Activated gamma-delta T cell treated with anti-CD3 and anti-CD28 coated beads, Interleukin-2, amount 50 U/mL, for 16 hours (primary cell): ENCODE results near the gene MGLL.

Source experiments
- DNase-seq: peaks from one replicate; pipeline ENCODE4 v3.0.0-alpha.2; 2020; ENCODE audit warnings: low read depth

Gene MGLL

DNA sequence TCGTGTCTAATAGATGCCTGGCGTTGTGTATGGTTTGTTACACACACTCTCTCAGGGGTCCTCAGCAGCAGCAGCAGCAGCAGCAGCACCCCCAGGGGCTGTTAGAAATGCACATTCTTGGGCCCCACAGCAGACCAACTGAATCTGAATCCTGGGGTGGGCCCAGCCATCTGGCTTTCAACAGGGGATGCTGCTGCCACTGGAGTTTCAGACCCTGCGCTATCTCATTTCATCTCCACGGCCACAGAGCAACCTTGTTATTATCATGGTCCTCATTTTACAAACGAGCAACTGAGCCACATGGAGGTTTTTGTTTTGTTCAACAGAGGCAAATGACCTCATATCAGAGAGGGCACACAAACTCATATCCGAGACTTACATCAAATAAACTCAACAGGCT lies 47.7 kb downstream of the MGLL start:
- no peak for DNase-seq

DNA sequence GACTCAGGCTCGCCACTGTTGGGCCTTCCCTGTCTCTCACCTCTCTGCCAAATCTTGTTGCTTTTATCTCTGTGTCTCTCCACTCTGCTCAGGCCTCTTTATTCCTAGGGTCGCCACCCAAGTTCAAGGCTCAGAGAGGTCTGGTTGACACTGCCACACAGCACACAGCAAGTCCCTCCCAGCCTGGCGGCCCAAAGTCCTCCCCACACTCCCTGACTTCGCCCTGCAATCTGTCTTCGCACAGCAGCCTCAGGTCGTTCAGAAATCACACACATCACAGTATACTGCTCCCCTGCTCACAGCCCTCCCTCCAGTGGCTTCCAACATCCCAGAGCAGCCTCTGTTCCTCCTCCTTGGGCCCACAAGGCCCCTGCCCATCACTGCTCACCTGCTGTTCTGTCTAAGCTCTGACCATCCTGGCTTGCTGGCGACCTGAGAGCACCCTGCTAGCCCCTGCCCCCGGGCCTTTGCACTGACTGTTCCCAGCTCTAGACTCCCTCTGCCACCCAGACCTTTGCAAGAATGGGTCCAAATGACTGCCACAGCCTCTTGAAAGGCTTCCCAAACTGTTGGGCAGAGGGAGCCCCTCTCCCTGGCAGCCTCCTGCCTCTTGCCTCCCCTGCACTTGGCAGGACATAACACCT lies 48.4 kb downstream of the MGLL start:
- DNase-seq, result no peak

DNA sequence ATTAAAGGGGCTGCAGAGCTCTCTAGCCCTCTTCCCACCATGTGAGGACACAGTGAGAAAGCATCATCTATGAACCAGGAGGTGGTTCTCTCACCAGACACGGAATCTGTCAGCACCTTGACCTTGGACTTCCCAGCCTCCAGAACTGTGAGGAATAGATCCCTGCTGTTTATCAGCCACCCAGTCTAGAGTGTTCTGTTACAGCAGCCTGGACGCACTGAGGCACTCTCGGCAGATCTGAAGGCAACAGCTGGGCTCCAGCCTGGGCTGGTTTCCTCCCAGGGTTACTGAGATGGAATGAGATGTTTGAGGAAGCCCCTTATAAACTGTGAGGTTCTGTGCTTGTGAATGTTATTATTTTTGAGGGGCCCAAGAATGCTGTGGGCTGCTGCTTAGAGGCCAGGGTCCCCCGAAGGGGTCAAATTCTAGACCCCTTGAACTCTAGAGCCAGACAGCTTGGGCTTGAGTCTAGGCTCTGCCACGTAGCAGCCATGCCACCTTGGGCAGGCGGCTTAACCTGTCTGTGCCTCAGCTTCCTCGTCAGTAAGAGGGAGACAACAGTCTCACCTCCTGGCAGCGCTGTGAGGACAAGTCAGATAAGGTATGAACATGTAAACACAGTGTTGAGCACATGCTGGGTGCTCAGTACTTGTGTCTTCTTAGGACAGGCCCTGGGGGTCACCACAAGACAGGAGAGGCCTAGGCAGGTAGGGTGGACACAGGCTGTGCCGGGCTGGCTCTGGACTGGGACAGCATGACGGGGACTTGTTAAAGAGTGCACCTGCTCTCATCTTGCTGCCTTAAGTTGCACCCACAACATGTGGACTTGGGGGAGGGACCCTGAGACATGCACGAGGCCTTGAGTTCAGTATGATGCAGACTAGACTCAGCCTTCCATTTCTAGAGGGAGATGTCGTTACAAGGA lies 49.2 kb downstream of the MGLL start:
- no peak for DNase-seq

DNA sequence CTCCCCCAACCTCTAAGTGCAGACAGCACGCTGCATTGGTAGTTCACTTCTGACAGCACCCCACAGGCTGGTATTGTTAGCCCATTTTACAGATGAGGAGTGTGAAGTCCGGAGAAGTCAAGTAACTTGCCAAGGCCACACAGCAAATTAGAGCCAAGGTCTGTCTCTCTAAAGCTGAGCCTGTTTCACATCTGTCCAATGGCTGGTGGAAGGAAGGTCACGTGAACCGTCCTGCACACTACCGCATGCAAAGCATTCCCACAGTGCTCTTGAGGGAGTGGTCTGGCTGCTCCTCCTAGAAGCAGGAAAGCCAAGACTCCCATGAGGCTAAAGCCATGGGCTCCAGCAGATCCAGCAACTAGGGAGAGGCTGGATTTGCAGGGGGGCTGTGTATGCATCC lies 50.0 kb downstream of the MGLL start:
- no peak for DNase-seq

DNA sequence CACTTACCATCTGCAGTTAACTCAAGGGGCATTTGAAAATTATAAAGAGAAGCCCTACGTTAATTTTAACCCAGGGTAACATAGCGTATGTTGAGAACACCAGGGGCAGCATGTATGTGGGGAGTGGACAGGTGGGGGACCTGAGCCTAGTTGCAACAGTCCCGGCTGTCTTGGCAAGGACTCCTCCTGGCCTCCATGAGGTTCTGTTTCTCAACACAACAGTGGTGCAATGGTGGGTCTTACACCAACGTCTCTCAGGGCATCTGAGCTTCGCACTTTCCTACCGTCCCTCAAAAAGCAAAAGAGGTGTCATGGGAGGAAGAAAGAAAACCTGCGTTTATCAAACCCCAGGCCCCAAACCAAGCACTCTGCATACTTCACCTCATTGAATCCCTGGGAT lies 50.6 kb downstream of the MGLL start:
- DNase-seq, result no peak

DNA sequence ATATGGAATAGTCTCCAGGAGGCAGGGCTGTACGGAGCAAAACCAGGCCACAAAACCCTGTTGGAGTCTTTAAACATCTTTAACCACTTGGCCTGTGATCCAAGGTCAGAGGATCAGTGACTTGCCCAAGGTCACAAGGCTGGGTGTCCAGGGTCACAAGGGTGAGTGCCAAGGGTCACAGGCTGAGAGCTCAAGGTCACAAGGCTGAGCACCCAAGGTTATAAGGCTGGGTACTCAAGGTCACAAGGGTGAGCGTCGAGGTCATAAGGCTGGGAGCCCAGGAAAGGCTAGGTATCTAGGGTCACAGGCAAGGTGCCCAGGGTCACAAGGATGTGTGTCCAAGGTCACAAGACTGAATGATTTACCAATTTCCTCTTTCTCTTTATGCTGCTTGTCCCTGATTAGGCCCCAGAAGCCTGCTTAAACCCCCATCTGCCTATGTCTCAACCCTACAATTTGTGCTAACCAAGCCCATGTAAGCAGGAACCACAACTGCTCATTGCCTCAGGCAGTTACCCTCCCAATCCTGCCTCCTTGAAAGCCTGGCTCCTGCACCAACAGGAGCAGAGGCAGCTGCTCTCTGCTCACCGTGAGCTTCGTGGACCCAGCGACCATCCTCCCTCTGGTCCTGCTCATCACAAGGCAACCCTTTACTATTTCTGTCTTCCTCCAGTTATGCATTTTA lies 51.5 kb downstream of the MGLL start:
- DNase-seq, result no peak

DNA sequence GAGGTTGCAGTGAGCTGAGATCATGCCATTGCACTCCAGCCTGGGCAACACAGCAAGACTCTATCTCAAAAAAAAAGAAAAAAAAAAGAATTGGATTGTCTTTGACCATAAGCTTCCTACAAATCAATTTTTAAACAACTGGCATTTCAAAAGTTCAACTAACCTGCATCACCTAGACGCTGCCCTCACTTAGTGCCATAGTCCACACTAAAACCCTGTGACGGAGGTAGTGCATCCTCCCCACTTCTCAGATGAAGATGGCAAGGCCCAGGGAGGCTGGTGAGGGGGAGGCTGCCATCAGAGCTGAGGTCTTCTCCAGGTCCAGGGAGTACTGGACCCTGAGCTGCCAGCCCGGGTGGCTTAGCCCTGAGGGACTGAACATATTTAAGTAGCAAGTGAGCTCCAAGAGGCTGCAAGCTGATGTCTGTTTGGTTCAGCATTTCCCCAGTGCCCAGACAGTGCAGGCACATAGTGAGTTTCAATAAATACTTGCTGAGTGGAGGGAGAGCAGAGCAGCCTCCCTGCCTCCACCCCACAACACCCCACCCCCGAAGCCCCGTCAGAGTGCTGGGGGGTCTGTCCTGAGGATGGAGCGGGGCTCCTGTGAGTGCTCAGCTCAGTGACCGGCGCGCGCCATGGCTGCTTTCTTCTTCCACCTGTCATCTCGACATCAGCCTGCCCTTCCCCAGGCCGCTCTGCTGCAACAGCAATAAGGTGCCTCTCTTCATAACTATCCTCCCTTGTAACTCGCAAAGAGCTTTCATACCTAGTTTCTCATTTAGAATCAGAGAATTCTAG lies 52.8 kb downstream of the MGLL start:
- no peak for DNase-seq

DNA sequence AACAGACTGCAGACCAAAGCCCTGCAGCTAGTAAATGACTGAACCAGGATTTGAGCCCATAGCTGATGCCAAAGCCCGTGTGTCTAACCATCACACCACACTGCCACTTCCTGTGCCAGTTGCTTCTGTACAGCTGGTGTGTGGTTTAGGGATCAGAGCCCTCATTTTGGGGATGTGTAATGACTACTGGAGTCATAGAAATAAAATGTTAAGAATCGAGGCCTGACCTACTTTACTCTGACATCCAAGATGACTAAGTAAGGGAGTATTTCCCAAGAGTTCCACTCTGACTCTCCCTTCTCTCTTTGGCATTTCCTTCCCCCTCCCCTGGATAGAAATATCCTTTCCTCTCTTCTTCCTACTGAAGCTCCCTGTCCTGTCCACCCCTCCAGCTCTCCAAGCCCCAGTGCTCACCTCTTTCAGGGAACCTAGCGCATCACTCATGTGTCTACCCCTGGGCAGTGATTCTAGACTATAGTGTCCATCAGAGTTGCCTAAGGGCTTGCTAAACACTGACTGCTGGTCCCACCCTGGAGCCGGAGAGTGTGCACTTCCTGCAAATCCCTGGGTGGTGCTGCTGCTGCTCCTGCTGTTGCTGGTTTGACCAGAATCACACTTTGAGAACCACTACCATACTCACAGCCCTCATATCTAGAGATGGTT lies 53.8 kb downstream of the MGLL start:
- DNase-seq, result no peak

DNA sequence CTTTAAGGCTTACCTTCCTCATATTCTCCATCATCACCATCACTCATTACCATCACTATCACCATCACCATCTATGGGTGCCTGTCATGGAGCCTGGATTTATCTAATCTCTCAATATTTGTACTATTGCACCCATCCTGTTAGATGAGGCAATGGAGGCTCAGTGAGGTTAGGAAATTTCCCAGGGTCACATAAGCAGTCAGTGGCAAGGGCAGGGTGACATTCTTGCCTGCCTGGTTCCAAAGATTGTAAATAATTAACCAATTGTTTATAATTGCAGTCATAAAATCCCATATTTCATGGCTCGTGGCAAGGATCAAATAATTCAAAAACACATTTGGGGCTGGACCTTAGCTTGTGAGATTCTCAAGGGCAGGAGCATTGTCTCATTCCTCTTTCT lies 55.2 kb downstream of the MGLL start:
- no peak for DNase-seq

DNA sequence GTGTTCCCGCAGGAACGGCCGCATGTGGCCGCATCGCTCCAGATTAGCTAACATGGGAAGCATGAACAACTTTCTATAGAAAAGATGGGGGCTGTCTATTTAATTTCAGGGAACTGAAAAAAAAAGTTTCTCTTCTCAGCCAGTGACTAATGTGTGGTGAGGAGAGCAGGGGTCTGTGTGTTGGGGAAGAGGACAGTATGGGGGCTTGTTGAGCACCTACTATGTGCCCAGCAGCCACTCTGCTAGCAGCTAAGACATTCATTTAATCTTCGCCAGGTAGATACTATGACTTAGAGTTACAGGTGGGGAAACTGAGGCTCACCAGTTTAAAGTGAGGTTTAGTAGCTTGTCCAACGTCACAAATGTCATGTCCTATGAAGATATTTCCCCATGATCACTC lies 56.6 kb downstream of the MGLL start:
- DNase-seq, result no peak

DNA sequence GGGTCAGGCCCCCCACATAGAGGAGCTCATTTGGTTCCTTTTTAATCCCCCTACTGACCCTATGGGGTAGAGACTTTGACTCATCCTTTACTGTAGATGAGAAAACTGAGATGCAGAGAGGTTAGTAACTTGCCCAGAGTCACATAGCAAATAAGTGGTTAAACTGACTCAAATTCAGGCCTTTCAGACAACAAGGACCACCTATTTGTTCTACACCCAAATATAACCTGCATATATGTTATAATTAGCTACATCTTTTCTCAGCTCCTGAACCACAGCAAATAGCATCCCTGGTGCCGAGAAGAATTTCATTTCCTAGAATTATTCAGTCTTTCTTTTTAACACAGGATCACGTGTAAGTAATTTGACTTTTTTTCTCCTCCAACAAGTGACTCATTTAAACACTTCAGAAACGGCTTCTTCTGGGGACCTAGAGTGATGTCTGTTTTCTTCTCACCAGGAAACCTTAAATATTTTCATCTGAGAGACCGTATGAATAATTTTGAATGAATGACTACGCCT lies 57.4 kb downstream of the MGLL start:
- DNase-seq, result no peak

DNA sequence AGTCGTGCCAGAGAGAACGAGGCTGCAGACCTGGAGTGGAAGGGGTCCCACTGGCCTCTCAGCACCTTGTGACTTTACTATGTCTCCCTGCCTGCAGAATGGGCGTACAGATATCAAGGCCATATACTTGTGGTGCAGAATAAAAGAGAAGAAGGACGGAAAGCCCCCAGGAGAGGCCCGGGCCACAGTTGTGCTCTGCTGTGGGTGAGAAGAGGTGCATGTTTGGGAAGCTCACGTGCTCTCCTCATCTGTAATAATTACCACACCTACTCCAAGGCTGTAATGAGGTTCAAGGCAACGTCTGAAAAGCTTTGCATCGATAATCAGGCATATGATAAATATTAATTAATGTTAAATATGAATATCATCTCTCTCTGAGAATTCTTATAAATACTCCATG lies 58.0 kb downstream of the MGLL start:
- DNase-seq, result no peak

DNA sequence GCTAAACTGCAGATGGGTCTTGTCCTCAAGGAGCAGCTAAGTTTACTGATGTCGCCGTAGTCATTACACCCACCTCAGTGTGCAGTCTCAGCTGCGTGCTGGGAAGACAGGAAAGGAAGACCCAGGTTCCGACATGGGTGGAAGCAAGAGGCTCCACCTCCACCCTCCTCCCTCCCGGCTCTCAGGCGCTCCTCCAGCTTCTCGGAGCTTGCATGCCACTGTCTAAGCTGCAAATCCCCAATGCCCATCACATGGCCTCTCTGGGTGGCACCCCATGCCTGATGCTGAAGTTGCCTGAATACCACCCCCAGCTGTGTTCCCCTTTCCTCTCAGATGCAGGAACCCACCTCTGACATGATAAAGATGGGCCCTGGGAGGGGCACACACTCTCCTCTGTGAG lies 58.5 kb downstream of the MGLL start:
- no peak for DNase-seq

DNA sequence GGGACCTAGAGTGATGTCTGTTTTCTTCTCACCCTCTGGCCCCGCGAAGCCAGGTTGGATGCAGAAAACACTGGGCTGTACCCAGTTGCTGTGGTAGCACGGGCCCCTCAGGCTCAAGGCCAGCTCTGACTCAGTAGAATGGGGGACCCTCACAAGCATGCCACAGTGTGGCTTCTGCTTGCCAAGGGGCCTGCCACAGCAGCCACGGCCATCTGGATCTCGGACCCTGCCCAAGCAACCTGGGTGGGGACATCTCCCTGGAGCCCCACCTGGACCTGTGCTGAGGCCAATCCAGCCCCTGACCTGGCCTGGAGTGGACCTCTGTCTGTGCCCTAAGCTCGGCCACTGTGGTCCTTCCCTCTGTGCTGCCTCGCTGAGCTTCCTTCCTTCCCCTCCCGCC lies 59.0 kb downstream of the MGLL start:
- no peak for DNase-seq

DNA sequence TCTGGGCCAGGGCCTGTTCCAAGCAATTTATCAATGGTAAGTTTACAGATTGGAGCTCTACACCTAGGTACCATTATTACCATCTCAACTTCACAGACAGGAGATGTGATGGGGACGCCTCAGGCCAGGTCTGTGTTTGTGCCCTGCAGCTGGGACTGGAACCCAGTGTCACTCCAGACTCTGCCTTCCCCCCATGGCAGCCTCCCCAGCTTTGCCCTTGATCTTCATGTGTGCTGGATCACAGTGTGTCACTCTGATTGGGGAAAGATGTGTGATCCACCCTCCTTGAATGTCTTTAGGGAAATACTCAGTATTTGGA lies 59.6 kb downstream of the MGLL start:
- DNase-seq, result no peak

DNA sequence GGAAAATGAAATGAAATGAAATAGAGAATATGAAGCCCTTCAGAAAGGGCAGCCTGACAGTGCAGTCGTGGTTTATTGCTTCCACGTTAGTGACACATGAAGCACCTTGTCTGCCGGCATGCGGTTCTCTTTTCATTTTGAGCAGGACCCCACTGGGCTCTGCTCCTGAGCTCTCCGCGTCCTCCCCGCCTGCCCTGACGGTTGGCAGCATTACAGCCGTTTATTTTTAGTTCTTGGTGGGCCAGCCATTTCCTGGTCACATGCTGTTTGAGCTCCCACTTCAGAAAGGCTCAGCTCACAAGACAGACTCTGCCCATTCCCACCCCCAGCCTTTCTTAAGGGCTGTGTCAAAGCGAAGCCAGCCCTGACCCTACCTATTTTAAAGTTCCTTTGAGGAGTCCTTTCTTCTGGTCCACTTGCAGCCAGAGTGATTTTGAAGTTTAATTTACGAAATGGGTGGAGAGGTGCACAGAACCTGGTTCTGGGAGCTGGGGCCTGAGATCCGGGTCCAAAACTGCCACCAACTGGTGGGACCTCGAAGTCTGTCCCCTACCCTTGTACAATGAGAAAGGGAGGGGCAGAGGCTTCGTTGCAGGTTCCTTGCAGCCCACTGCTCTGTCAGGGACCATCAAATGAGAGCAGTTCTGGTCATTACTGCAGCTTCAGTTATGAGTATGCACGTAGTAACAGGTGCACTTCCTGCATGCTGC lies 60.1 kb downstream of the MGLL start:
- DNase-seq, result no peak

DNA sequence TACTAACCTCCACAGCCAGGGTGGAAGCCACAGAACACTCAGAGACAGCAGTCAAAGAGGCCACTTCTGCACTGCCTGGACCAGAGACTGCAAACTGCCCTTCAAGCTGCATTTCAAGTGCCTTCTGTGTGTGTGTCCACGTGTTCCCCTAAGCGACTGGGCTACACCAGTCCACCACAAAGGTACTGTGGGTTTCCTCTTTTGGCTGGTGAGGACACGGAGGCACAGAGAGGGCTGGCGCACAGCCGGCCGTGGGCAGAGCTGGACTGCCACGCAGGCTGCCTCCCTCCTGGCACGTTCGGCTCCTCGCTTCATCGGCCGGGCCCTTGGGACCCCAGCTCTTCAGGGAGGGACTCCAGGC lies 60.9 kb downstream of the MGLL start:
- no peak for DNase-seq

DNA sequence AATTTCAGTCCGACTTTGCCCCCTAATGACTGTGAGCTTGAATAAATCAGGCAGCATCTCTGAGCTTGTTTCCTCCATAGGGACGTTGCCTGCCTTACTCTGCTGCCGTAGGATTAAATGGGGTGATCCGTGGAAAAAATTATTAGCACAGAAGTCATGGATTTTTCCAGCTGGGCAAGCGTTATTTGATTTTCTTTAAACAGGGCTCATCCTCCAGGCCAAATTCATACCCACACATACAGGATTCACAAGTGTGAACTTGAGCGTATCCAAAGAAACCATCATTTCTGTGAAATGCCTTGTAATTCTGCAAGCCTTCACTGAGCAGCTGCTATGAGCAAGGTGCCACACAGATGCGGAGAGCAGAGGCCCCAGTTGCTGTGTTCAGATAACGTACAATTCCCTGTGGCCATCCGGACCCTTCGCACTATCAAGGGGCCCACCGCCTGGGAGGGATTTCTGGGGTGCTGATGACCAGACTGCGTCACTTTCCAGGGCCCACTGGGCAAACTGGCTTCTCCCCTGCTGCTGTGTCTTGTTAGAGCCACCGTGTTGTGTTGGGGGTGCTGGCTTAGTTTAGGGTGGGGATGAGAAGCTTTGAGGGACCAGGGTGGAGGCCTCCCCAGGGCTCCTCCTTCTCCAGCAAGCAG lies 61.4 kb downstream of the MGLL start:
- no peak for DNase-seq

DNA sequence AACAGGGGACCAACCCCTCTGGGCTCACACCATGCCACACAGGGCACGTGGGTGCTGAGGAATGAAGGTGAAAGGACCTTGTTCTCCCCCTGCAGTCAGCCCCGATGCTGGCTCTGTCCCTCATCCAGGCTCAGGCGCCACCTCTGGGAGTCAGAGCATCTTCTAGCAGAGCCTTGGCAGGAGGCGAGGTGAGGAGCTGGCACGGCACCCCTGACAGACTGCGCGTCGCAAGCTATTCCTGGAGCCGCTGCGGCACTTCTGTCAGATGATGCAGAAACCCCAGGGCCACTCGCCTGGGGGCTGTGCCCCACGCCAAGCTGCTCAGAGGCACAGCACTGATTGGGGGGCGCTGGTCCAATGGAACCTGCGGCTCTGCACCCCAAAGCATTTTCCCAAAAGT lies 62.0 kb downstream of the MGLL start:
- no peak for DNase-seq

DNA sequence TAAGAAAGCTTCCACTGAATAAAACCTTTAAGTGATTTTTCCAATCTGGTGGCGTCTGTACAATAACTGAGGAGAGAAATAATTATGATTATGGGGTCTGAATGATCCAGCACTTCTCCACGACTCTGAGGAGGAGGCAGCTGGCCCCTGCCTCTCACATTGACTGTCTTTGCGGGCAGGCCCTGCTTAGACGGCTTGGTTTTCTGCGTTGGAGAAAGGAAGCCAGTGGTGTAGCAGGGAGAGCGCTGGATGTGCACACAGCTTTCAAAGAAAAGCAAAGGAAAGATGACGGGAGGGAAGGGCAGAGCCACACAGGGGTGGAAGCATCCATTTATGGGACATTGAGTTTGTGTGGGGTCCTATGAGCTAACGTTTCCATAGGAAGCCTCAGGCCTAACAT lies 62.5 kb downstream of the MGLL start:
- DNase-seq, result no peak

DNA sequence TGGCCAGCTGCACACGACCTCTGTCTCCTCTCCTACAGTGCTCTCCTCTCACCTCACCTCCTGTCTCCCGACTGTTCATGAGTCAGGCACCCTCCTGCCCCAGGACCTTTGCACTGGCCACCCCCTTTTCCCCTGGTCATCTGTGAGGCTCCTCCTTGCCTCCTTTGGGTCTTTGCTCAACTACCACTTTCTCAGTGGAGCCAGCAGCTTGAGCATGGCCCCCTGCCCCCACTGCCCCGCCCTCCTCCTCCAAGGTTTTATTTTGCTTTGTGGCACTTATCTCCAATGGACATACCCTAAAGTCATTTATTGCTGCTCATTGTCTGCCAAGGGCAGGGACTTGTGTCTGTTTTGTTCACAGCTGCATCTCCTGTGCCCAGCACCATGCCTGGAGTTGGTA lies 64.3 kb downstream of the MGLL start:
- DNase-seq, result no peak
